AG09319 (cell line): Measurements from ENCODE around the gene RNU6-8.

Experiments used
- DNase-seq: peaks from one replicate; pipeline ENCODE4 v3.0.0-alpha.2; 2010; ENCODE audit warnings: low read depth; ENCODE audit errors: extremely low read depth
- TF ChIP-seq, protein P1 (sequence below): IDR thresholded peaks from 2 replicates; pipeline ENCODE4 v1.5.1; 2011; ENCODE audit warnings: low read depth, mild to moderate bottlenecking, inconsistent platforms, low read length, moderate library complexity

Gene RNU6-8

GRCh38 chr14:32202998-32203882 is at the start of gene RNU6-8:
RNU6-8 (minus strand) TSS chr14:32203269.
- DNase-seq = peak; percentile 10
- TF ChIP-seq, protein P1, sequence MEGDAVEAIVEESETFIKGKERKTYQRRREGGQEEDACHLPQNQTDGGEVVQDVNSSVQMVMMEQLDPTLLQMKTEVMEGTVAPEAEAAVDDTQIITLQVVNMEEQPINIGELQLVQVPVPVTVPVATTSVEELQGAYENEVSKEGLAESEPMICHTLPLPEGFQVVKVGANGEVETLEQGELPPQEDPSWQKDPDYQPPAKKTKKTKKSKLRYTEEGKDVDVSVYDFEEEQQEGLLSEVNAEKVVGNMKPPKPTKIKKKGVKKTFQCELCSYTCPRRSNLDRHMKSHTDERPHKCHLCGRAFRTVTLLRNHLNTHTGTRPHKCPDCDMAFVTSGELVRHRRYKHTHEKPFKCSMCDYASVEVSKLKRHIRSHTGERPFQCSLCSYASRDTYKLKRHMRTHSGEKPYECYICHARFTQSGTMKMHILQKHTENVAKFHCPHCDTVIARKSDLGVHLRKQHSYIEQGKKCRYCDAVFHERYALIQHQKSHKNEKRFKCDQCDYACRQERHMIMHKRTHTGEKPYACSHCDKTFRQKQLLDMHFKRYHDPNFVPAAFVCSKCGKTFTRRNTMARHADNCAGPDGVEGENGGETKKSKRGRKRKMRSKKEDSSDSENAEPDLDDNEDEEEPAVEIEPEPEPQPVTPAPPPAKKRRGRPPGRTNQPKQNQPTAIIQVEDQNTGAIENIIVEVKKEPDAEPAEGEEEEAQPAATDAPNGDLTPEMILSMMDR = no peak

GRCh38 chr14:32252030-32252670 is 49.1 kb upstream of the RNU6-8 start:
- peak; percentile 42 for DNase-seq
- TF ChIP-seq, protein P1 = peak; percentile 86

GRCh38 chr14:32251530-32251929 is 48.5 kb upstream of the RNU6-8 start:
- TF ChIP-seq, protein P1 = no peak
- no peak for DNase-seq

- TF ChIP-seq, protein P1 = no peak
Observed at GRCh38 chr14:32250681-32251080, 47.6 kb upstream of the RNU6-8 start.

DNA sequence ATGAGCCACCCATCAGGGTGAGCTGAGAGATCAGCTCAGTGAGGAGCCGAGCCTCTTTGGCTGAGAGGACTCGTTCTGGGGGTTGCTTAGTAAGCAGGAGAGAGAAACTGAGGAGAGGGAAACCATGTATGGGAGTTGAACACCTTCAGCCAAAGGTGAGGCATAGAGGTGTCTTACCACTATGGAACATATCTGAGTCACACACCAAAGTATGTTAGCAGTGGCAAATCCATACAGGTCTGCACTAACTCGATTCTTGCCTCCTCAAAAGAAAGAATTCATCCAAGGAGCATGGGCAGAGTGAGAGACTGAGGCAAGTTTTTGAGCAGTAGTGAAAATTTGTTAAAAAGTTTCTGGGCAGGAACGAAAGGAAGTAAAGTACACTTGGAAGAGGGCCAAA is 46.7 kb upstream of the RNU6-8 start:
- DNase-seq = no peak
- TF ChIP-seq, protein P1 = no peak

More at GRCh38 chr14:32250681-32251080, 47.6 kb upstream of the RNU6-8 start:
- no peak for DNase-seq

DNA sequence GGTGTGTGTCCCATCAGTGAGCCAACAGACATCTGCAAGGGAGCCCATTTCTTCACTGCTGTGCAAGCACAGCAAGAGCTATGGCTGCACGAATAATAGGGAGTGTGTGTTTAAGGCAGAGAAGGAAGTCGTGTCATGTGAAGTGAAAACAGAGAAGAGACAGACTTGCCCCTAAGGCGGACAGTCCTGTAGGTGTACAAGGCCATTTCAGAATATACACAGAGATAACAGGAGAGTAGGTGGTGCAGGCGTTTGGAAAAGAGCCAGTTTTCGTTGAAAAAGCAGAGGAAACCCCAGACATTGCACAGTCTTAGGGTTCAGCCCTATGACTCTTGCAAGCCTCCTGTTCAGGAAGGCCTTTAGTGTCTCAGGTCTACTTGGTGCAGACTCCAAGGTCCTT is 46.3 kb upstream of the RNU6-8 start:
- no peak for DNase-seq
- TF ChIP-seq, protein P1 = no peak

GRCh38 chr14:32246751-32247150 is 43.7 kb upstream of the RNU6-8 start:
- no peak for DNase-seq
- TF ChIP-seq, protein P1 = no peak
